Mesendoderm (in vitro differentiated cells): ENCODE data around the gene FAM114A2.

ENCODE experiments used
- DNase-seq: peaks from one replicate; pipeline ENCODE4 v3.0.0; 2013
- H2AK5ac ChIP-seq: 2 replicates; pipeline ENCODE4 v1.6.1; 2013; ENCODE audit warnings: low read length, inconsistent platforms
- H2BK120ac ChIP-seq: 2 replicates; pipeline ENCODE4 v1.6.1; 2013; ENCODE audit warnings: low read depth, mild to moderate bottlenecking, low read length, moderate library complexity, mixed read lengths
- H2BK15ac ChIP-seq: replicated peaks from 2 replicates; pipeline ENCODE4 v1.6.1; 2013; ENCODE audit warnings: low read depth, mild to moderate bottlenecking, moderate library complexity
- H2BK5ac ChIP-seq: 2 replicates; pipeline ENCODE4 v1.6.1; 2013; ENCODE audit warnings: low read length, inconsistent platforms
- H3K18ac ChIP-seq: 2 replicates; pipeline ENCODE4 v1.6.1; 2013; ENCODE audit warnings: mild to moderate bottlenecking, low read length, mixed read lengths
- H3K23ac ChIP-seq: one replicate; pipeline ENCODE4 v1.6.1; 2013; ENCODE audit warnings: low read length
- H3K27ac ChIP-seq: 2 replicates; pipeline ENCODE4 v1.5.1; 2013; ENCODE audit warnings: low read depth, mild to moderate bottlenecking, inconsistent platforms, low read length, moderate library complexity
- H3K27me3 ChIP-seq: 2 replicates; pipeline ENCODE4 v1.6.1; 2013; ENCODE audit warnings: low read length, control low read depth, mild to moderate bottlenecking, inconsistent platforms; ENCODE audit not compliant: insufficient read depth, poor library complexity
- H3K36me3 ChIP-seq: 2 replicates; pipeline ENCODE4 v1.6.1; 2013; ENCODE audit warnings: low read length, inconsistent platforms; ENCODE audit not compliant: control insufficient read depth, insufficient read depth
- H3K4ac ChIP-seq: one replicate; pipeline ENCODE4 v1.6.1; 2013; ENCODE audit warnings: low read depth, mild to moderate bottlenecking, low read length, moderate library complexity
- H3K4me1 ChIP-seq: 2 replicates; pipeline ENCODE4 v1.6.1; 2013; ENCODE audit warnings: low read depth, low read length, inconsistent platforms; ENCODE audit not compliant: control insufficient read depth
- H3K4me2 ChIP-seq: 2 replicates; pipeline ENCODE4 v1.6.1; 2013; ENCODE audit warnings: low read length
- H3K4me3 ChIP-seq: 2 replicates; pipeline ENCODE4 v1.5.1; 2013; ENCODE audit warnings: mild to moderate bottlenecking, low read length
- H3K56ac ChIP-seq: one replicate; pipeline ENCODE4 v1.6.1; 2013; ENCODE audit warnings: low read length
- H3K79me1 ChIP-seq: 2 replicates; pipeline ENCODE4 v1.6.1; 2013; ENCODE audit warnings: low read length, inconsistent platforms
- H3K79me2 ChIP-seq: 2 replicates; pipeline ENCODE4 v1.6.1; 2013; ENCODE audit warnings: mild to moderate bottlenecking, low read length; ENCODE audit not compliant: control insufficient read depth, insufficient read depth
- H3K9ac ChIP-seq: 2 replicates; pipeline ENCODE4 v1.6.1; 2013; ENCODE audit warnings: low read length, inconsistent platforms
- H4K5ac ChIP-seq: one replicate; pipeline ENCODE4 v1.6.1; 2013; ENCODE audit warnings: low read length
- H4K8ac ChIP-seq: one replicate; pipeline ENCODE4 v1.6.1; 2013; ENCODE audit warnings: low read depth, mild to moderate bottlenecking, control low read depth, low read length, moderate library complexity
- WGBS: extraction: QIAGEN DNeasy Blood & Tissue Kit; methylation state at CpG from one replicate; pipeline ENCODE4 v1.1.7; 2013; ENCODE audit warnings: low lambda C conversion rate, missing lambda C conversion rate; ENCODE audit not compliant: insufficient coverage; ENCODE audit errors: extremely low coverage; 5-methylcytosine and 5-hydroxymethylcytosine counted together

Gene FAM114A2

GRCh38 chr5:153964191-153964879, 74.4 kb downstream of the FAM114A2 start:
- Histone ChIP-seq H3K23ac (no peak overlapping the region), H2BK5ac (peak overlapping the region; percentile 46), H3K4ac (no peak overlapping the region), H3K4me2 (peak overlapping the region; percentile 72), H3K79me1 (no peaks in the 10 kb centered on the region), H3K4me3 (no peak overlapping the region), H2AK5ac (no peak overlapping the region), H2BK15ac (no peak overlapping the region), H2BK120ac (no peak overlapping the region), H4K5ac (peak overlapping the region; percentile 77), H3K36me3 (no peaks in the 10 kb centered on the region), H3K27ac (no peak overlapping the region), H3K4me1 (peaks cover 25% of the 10 kb centered on the region), H3K18ac (peak overlapping the region; percentile 52), H3K27me3 (no peaks in the 10 kb centered on the region), H3K56ac (peak overlapping the region; percentile 81), H3K9ac (peak overlapping the region; percentile 37), H3K79me2 (no peaks in the 10 kb centered on the region), H4K8ac (no peak overlapping the region)
- no CpG with 5 or more reads among the region's 17 CpGs for WGBS
- no peak for DNase-seq

GRCh38 chr5:153960269-153961215, 78.2 kb downstream of the FAM114A2 start:
- Histone ChIP-seq H3K4me1 (peaks cover 21% of the 10 kb centered on the region), H4K5ac (no peak overlapping the region), H3K23ac (no peak overlapping the region), H2BK15ac (no peak overlapping the region), H3K79me2 (no peaks in the 10 kb centered on the region), H3K9ac (no peak overlapping the region), H4K8ac (no peak overlapping the region), H3K4me3 (no peak overlapping the region), H2AK5ac (peak overlapping the region; percentile 24), H3K4ac (no peak overlapping the region), H3K27me3 (no peaks in the 10 kb centered on the region), H3K4me2 (no peak overlapping the region), H3K56ac (peak overlapping the region; percentile 49), H3K36me3 (no peaks in the 10 kb centered on the region), H2BK120ac (no peak overlapping the region), H3K79me1 (no peaks in the 10 kb centered on the region), H2BK5ac (peak overlapping the region; percentile 34), H3K27ac (no peak overlapping the region), H3K18ac (no peak overlapping the region)
- DNase-seq, result peak; percentile 94
- no CpG with 5 or more reads among the region's 10 CpGs for whole genome bisulfite sequencing

DNA sequence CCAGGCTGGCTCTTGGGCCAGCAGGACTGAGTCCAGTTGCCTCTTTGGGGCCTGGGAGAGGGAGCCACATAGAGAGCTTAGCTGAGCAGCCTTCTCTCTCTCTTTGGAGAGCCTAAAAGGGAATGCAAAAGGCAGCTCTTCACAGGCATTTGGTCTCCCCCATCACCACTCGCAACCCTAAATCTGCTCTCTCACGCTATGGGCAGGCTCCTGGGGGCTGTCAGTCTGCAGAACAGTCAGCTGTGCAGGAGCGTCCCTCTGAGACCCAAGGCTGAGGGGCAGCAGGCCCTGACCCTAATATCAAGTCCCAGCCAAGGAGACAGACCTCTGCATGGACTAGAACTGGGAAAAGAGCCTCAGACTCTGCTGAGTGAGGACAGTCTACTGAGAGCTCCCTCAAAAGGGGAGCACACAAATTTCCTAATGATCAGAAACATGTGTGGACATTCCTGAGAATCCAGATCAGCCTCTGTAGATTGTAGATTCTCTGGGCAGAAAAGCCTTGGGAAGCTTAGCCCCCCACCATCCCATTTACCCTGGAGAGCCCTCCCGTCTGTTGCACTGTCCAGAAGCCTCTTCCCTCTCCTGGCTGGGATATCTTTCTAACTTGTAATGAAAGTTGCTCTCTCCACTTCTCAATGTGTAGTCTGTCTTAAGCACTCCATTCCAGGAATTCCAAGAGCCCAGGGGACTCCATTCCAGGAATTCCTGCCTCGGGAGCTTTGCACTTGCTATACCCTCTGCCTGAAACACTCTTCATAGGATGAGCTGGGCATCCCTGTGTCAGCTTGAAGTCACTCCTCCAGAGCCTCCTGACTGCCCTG, 79.4 kb downstream of the FAM114A2 start:
- no peak overlapping the region for H3K27ac ChIP-seq
- no CpG with 5 or more reads among the region's 5 CpGs for WGBS
- peak; percentile 98 for DNase-seq

DNA sequence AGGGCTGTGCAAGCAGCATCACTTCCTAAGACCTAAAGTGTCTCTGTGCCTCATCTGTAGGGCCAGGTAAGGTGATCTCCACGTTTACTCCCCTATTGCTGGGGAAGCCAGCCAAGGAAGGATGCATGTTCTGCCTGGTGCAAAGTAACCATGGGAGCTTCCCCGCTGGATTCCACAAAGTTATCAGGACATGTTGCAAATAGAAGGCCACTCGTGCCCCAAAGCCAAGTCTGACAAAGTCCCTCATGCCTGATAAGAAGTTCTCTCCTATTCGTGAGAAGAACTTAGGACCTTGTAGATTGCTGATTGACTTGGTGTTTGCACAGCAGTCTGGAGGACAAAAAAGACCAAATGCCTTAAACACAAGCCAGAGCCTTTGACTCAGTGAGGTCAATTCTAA, 81.5 kb downstream of the FAM114A2 start:
- WGBS, result no CpG with 5 or more reads among the region's 4 CpGs
- H2AK5ac ChIP-seq, result no peak overlapping the region
- DNase-seq, result peak; percentile 55
- H3K27ac ChIP-seq, result no peak overlapping the region
- H3K79me1 ChIP-seq, result no peaks in the 10 kb centered on the region
- H3K9ac ChIP-seq, result no peak overlapping the region
- H3K36me3 ChIP-seq, result no peaks in the 10 kb centered on the region
- H3K79me2 ChIP-seq, result no peaks in the 10 kb centered on the region
- H3K4me2 ChIP-seq, result no peak overlapping the region
- H4K5ac ChIP-seq, result no peak overlapping the region
- H3K18ac ChIP-seq, result no peak overlapping the region
- H2BK15ac ChIP-seq, result no peak overlapping the region
- H2BK5ac ChIP-seq, result no peak overlapping the region
- no peak overlapping the region for H3K4me3 ChIP-seq
- no peak overlapping the region for H3K23ac ChIP-seq
- peaks cover 17% of the 10 kb centered on the region for H3K4me1 ChIP-seq
- H2BK120ac ChIP-seq, result no peak overlapping the region
- no peak overlapping the region for H3K56ac ChIP-seq
- H3K27me3 ChIP-seq, result no peaks in the 10 kb centered on the region
- no peak overlapping the region for H3K4ac ChIP-seq
- no peak overlapping the region for H4K8ac ChIP-seq

More for the DNA sequence above, 79.4 kb downstream of the FAM114A2 start:
- H4K5ac ChIP-seq, result no peak overlapping the region
- no peak overlapping the region for H4K8ac ChIP-seq
- H3K79me1 ChIP-seq, result no peaks in the 10 kb centered on the region
- no peak overlapping the region for H3K4me2 ChIP-seq
- H2BK15ac ChIP-seq, result no peak overlapping the region
- peak overlapping the region; percentile 35 for H3K18ac ChIP-seq
- H3K9ac ChIP-seq, result no peak overlapping the region
- H3K4me3 ChIP-seq, result no peak overlapping the region
- peak overlapping the region; percentile 57 for H3K56ac ChIP-seq
- H2BK5ac ChIP-seq, result peak overlapping the region; percentile 71
- no peaks in the 10 kb centered on the region for H3K79me2 ChIP-seq
- H3K36me3 ChIP-seq, result no peaks in the 10 kb centered on the region
- H3K4me1 ChIP-seq, result peaks cover 17% of the 10 kb centered on the region
- peak overlapping the region; percentile 70 for H3K23ac ChIP-seq
- H3K27me3 ChIP-seq, result no peaks in the 10 kb centered on the region
- H2BK120ac ChIP-seq, result peak overlapping the region; percentile 17
- peak overlapping the region; percentile 58 for H3K4ac ChIP-seq
- peak overlapping the region; percentile 41 for H2AK5ac ChIP-seq

DNA sequence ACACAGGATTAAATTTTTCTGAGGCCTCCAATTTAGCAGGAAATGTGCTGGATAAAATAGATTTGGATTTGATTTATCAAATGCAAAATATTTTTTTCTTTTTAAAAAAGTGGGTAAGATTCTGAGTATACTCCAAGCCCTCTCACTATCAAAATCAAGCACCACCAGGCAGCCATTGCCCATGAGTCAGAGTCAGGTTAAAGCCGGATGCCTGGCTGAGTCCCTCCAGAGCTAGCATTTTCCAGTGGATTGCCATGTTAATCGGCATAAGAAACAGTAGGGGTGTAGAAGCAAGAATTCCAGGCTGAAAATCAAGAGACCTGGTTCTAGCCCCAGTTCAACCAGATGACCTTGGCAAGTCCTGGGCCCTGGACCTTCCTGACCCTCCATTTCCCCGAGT, 85.3 kb downstream of the FAM114A2 start:
- DNase-seq, result no peak
- WGBS, result no CpG with 5 or more reads among the region's 3 CpGs
- Histone ChIP-seq H2BK15ac (no peak overlapping the region), H3K4me3 (no peak overlapping the region), H2BK120ac (no peak overlapping the region), H4K8ac (no peak overlapping the region), H3K18ac (no peak overlapping the region), H3K9ac (no peak overlapping the region), H3K27ac (no peak overlapping the region), H2AK5ac (no peak overlapping the region), H3K36me3 (no peaks in the 10 kb centered on the region), H3K4me1 (no peaks in the 10 kb centered on the region), H3K27me3 (no peaks in the 10 kb centered on the region), H3K4ac (no peak overlapping the region), H3K56ac (no peak overlapping the region), H4K5ac (no peak overlapping the region), H2BK5ac (no peak overlapping the region), H3K4me2 (no peak overlapping the region), H3K79me1 (no peaks in the 10 kb centered on the region), H3K79me2 (no peaks in the 10 kb centered on the region), H3K23ac (no peak overlapping the region)
